ENCODE measurements around the gene ING5.

ING5 gene

GRCh38 chr2:241708879-241709278 is 7.0 kb downstream of the ING5 start:
- DNase-seq: no peak

GRCh38 chr2:241719093-241719492 is 17.3 kb downstream of the ING5 start:
- DNase-seq: no peak

GRCh38 chr2:241720099-241720498 is 18.3 kb downstream of the ING5 start:
- no peak for DNase-seq

- no peak for DNase-seq
Observed at GRCh38 chr2:241720560-241720959, 18.7 kb downstream of the ING5 start.

GRCh38 chr2:241721852-241722251 is 20.0 kb downstream of the ING5 start:
- DNase-seq: no peak

- no peak for DNase-seq
Observed at GRCh38 chr2:241722896-241723454, 21.1 kb downstream of the ING5 start.

GRCh38 chr2:241724259-241724974 is 22.6 kb downstream of the ING5 start:
- no peak for DNase-seq

- no peak for DNase-seq
Observed at GRCh38 chr2:241724975-241725870, 23.4 kb downstream of the ING5 start.

- no peak for DNase-seq
Observed at GRCh38 chr2:241726459-241726858, 24.6 kb downstream of the ING5 start.

- no peak for DNase-seq
Observed at GRCh38 chr2:241728000-241728399, 26.2 kb downstream of the ING5 start.

GRCh38 chr2:241728627-241729026 is 26.8 kb downstream of the ING5 start:
- no peak for DNase-seq

GRCh38 chr2:241729868-241730267 is 28.0 kb downstream of the ING5 start:
- no peak for DNase-seq

GRCh38 chr2:241730671-241731293 is 28.9 kb downstream of the ING5 start:
- no peak for DNase-seq

GRCh38 chr2:241732513-241733186 is 30.8 kb downstream of the ING5 start:
- peak in 1 of 2 experiments; percentile 15 for DNase-seq

- DNase-seq: no peak
Observed at GRCh38 chr2:241733391-241734207, 31.8 kb downstream of the ING5 start.

- no peak for DNase-seq
Observed at GRCh38 chr2:241734208-241734466, 32.3 kb downstream of the ING5 start.

- DNase-seq: peak in 1 of 2 experiments; percentile 35
Observed at GRCh38 chr2:241734467-241735208, 32.8 kb downstream of the ING5 start, which contains the start of gene D2HGDH. Gene D2HGDH, plus strand, starts transcription at chr2:241734630. Its CDS starts 595 bp downstream, at chr2:241735225.

- no peak for DNase-seq
Observed at GRCh38 chr2:241736111-241736510, 34.3 kb downstream of the ING5 start.

- DNase-seq: no peak
Observed at GRCh38 chr2:241738040-241738686, 36.3 kb downstream of the ING5 start.

GRCh38 chr2:241739177-241739576 is 37.3 kb downstream of the ING5 start:
- no peak for DNase-seq

GRCh38 chr2:241739651-241740050 is 37.8 kb downstream of the ING5 start:
- DNase-seq: no peak

Measured in cerebellar nuclear complex (tissue), 1 donor.